Measurements from ENCODE around the gene DPF1.

DPF1 gene

DNA sequence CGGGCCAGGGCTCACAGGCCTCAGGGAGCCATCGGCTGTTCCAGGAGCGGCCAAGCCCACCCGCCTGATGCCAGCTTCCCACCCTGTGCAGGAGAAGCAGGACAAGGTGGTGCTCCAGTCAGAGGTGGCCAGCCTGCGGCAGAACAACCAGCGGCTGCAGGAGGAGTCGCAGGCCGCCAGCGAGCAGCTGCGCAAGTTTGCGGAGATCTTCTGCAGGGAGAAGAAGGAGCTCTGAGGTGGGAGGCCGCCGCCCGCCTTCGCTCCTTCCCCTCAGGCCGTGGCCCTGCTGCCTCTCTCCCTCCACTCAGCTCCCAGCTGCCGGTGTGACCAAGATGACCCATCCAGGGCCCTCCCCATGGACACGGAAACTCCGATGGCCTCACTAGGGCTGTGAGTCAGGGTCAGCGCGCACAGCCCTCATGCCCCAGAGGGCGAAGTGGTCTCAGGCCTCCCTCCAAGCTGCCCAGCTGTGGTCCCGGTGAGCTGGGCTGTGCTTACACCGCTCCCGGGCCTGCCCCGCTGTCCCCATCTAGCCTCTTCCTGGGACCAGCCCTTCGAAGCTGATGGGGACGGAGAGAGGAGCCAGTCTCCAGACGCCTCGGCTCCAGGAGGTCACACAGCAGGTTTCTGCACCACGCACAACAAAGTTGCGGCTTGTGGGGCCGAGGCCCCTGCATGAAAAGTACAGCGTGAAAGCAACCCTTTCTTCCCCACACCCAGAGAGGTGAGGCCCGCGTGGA is 17.8 kb downstream of the DPF1 start:
- Histone ChIP-seq H3K36me3 (ENCODE audit: control insufficient read depth, insufficient read depth, low read length) (no peaks in the 10 kb centered on the region), H4K5ac (ENCODE audit: low read length) (no peak overlapping the region), H3K4me3 (ENCODE audit: low read length) (no peak overlapping the region), H3K79me2 (ENCODE audit: control insufficient read depth, insufficient read depth, low read length) (no peaks in the 10 kb centered on the region), H3K27me3 (ENCODE audit: insufficient read depth, low read length, poor library complexity) (no peaks in the 10 kb centered on the region), H3K27ac (ENCODE audit: low read depth, low read length) (no peak overlapping the region), H2BK120ac (ENCODE audit: low read depth, low read length) (no peak overlapping the region), H2BK15ac (replicated peaks; ENCODE audit: low read depth) (no peak overlapping the region), H3K23ac (ENCODE audit: low read length) (no peak overlapping the region), H3K79me1 (ENCODE audit: low read length) (no peaks in the 10 kb centered on the region), H3K18ac (ENCODE audit: low read length) (no peak overlapping the region), H2BK5ac (ENCODE audit: low read length) (no peak overlapping the region), H3K4me2 (ENCODE audit: low read length) (no peak overlapping the region), H3K56ac (ENCODE audit: low read length) (peak overlapping the region; percentile 46), H4K8ac (ENCODE audit: low read depth, low read length) (no peak overlapping the region), H2AK5ac (ENCODE audit: low read length) (no peak overlapping the region), H3K4me1 (ENCODE audit: control insufficient read depth, low read depth, low read length) (peaks cover 8% of the 10 kb centered on the region), H3K9ac (ENCODE audit: low read length) (no peak overlapping the region), H3K4ac (ENCODE audit: low read depth, low read length) (no peak overlapping the region)
- no peak for DNase-seq
- WGBS (ENCODE audit: extremely low coverage, insufficient coverage, low lambda C conversion rate) = no CpG with 5 or more reads among the region's 36 CpGs

DNA sequence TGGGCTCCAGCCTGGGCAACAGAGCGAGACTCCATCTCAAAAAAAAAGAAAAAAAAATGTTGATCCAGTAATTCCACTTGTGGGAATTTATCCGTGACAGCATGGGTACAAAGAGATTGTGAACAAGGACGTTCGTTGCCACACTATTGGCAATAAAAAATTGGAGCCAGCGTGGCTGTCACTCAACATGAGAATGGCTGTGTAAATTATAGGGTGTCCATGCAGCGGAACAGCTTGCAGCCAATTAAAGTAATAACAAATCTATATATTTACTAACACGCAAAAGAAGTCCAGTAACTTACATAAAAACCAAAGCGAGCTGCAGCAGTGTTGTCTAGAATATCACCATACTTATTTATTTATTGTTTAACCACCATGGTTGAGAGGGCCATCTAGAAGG is 19.3 kb downstream of the DPF1 start:
- H4K5ac ChIP-seq (ENCODE audit: low read length) = no peak overlapping the region
- no peak overlapping the region for H4K8ac ChIP-seq (ENCODE audit: low read depth, low read length)
- H2BK5ac ChIP-seq (ENCODE audit: low read length) = no peak overlapping the region
- no peaks in the 10 kb centered on the region for H3K36me3 ChIP-seq (ENCODE audit: control insufficient read depth, insufficient read depth, low read length)
- H3K79me2 ChIP-seq (ENCODE audit: control insufficient read depth, insufficient read depth, low read length) = no peaks in the 10 kb centered on the region
- H3K27ac ChIP-seq (ENCODE audit: low read depth, low read length) = no peak overlapping the region
- no CpG with 5 or more reads among the region's 8 CpGs for WGBS (ENCODE audit: extremely low coverage, insufficient coverage, low lambda C conversion rate)
- no peak overlapping the region for H3K9ac ChIP-seq (ENCODE audit: low read length)
- no peak for DNase-seq
- no peak overlapping the region for H3K56ac ChIP-seq (ENCODE audit: low read length)
- peaks cover 5% of the 10 kb centered on the region for H3K4me1 ChIP-seq (ENCODE audit: control insufficient read depth, low read depth, low read length)
- no peaks in the 10 kb centered on the region for H3K27me3 ChIP-seq (ENCODE audit: insufficient read depth, low read length, poor library complexity)
- no peak overlapping the region for H3K23ac ChIP-seq (ENCODE audit: low read length)
- H3K79me1 ChIP-seq (ENCODE audit: low read length) = no peaks in the 10 kb centered on the region
- no peak overlapping the region for H3K4me3 ChIP-seq (ENCODE audit: low read length)
- H3K4me2 ChIP-seq (ENCODE audit: low read length) = no peak overlapping the region
- H2BK15ac ChIP-seq (replicated peaks; ENCODE audit: low read depth) = no peak overlapping the region
- no peak overlapping the region for H2BK120ac ChIP-seq (ENCODE audit: low read depth, low read length)
- H2AK5ac ChIP-seq (ENCODE audit: low read length) = no peak overlapping the region
- H3K18ac ChIP-seq (ENCODE audit: low read length) = no peak overlapping the region
- no peak overlapping the region for H3K4ac ChIP-seq (ENCODE audit: low read depth, low read length)

- no peak overlapping the region for H3K23ac ChIP-seq (ENCODE audit: low read length)
- no peak overlapping the region for H2BK120ac ChIP-seq (ENCODE audit: low read depth, low read length)
- H3K4me2 ChIP-seq (ENCODE audit: low read length) = no peak overlapping the region
- no peak overlapping the region for H2BK5ac ChIP-seq (ENCODE audit: low read length)
- no peak overlapping the region for H3K18ac ChIP-seq (ENCODE audit: low read length)
- no peak overlapping the region for H3K9ac ChIP-seq (ENCODE audit: low read length)
- H2AK5ac ChIP-seq (ENCODE audit: low read length) = no peak overlapping the region
- H3K56ac ChIP-seq (ENCODE audit: low read length) = no peak overlapping the region
- no peak overlapping the region for H4K8ac ChIP-seq (ENCODE audit: low read depth, low read length)
- H3K4me3 ChIP-seq (ENCODE audit: low read length) = no peak overlapping the region
- H3K4ac ChIP-seq (ENCODE audit: low read depth, low read length) = no peak overlapping the region
- peaks cover 4% of the 10 kb centered on the region for H3K4me1 ChIP-seq (ENCODE audit: control insufficient read depth, low read depth, low read length)
- DNase-seq = no peak
- H2BK15ac ChIP-seq (replicated peaks; ENCODE audit: low read depth) = no peak overlapping the region
- no peaks in the 10 kb centered on the region for H3K27me3 ChIP-seq (ENCODE audit: insufficient read depth, low read length, poor library complexity)
- no peaks in the 10 kb centered on the region for H3K36me3 ChIP-seq (ENCODE audit: control insufficient read depth, insufficient read depth, low read length)
- H4K5ac ChIP-seq (ENCODE audit: low read length) = no peak overlapping the region
- H3K79me2 ChIP-seq (ENCODE audit: control insufficient read depth, insufficient read depth, low read length) = no peaks in the 10 kb centered on the region
- no peak overlapping the region for H3K27ac ChIP-seq (ENCODE audit: low read depth, low read length)
- no CpG with 5 or more reads among the region's 8 CpGs for WGBS (ENCODE audit: extremely low coverage, insufficient coverage, low lambda C conversion rate)
- H3K79me1 ChIP-seq (ENCODE audit: low read length) = no peaks in the 10 kb centered on the region
These were observed 19.9 kb downstream of the DPF1 start for GRCh38 chr19:38204096-38204495.

DNA sequence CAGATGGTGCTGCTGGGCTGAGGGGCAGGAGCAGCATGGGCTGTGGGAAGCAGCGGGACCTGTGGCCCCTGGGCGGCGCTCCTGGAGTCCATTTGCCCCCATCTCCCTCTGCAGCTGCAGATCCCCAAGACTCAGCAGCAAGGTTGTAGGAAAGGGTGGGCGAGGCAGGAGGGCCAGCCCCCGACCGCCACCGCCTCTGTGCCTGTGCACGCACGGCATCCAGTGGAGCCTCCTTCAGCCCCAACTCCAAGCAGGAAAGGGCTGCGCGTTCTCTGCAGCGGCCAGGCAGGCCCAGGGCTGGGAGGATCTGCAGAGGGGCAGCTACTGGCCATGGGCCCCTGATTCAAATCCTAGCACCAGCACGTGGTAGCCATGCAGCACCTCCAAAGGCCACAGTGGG is 20.8 kb downstream of the DPF1 start:
- no peak overlapping the region for H4K5ac ChIP-seq (ENCODE audit: low read length)
- H3K79me2 ChIP-seq (ENCODE audit: control insufficient read depth, insufficient read depth, low read length) = no peaks in the 10 kb centered on the region
- no peak overlapping the region for H3K23ac ChIP-seq (ENCODE audit: low read length)
- DNase-seq = no peak
- H3K27me3 ChIP-seq (ENCODE audit: insufficient read depth, low read length, poor library complexity) = no peaks in the 10 kb centered on the region
- H2AK5ac ChIP-seq (ENCODE audit: low read length) = no peak overlapping the region
- no peak overlapping the region for H4K8ac ChIP-seq (ENCODE audit: low read depth, low read length)
- H3K4me3 ChIP-seq (ENCODE audit: low read length) = no peak overlapping the region
- H3K4ac ChIP-seq (ENCODE audit: low read depth, low read length) = no peak overlapping the region
- no peak overlapping the region for H2BK15ac ChIP-seq (replicated peaks; ENCODE audit: low read depth)
- no peak overlapping the region for H3K4me2 ChIP-seq (ENCODE audit: low read length)
- no peaks in the 10 kb centered on the region for H3K36me3 ChIP-seq (ENCODE audit: control insufficient read depth, insufficient read depth, low read length)
- no peaks in the 10 kb centered on the region for H3K79me1 ChIP-seq (ENCODE audit: low read length)
- no peak overlapping the region for H3K9ac ChIP-seq (ENCODE audit: low read length)
- H3K4me1 ChIP-seq (ENCODE audit: control insufficient read depth, low read depth, low read length) = peaks cover 3% of the 10 kb centered on the region
- no peak overlapping the region for H3K18ac ChIP-seq (ENCODE audit: low read length)
- H3K27ac ChIP-seq (ENCODE audit: low read depth, low read length) = no peak overlapping the region
- no peak overlapping the region for H3K56ac ChIP-seq (ENCODE audit: low read length)
- no peak overlapping the region for H2BK120ac ChIP-seq (ENCODE audit: low read depth, low read length)
- WGBS (ENCODE audit: extremely low coverage, insufficient coverage, low lambda C conversion rate) = no CpG with 5 or more reads among the region's 13 CpGs
- H2BK5ac ChIP-seq (ENCODE audit: low read length) = no peak overlapping the region

DNA sequence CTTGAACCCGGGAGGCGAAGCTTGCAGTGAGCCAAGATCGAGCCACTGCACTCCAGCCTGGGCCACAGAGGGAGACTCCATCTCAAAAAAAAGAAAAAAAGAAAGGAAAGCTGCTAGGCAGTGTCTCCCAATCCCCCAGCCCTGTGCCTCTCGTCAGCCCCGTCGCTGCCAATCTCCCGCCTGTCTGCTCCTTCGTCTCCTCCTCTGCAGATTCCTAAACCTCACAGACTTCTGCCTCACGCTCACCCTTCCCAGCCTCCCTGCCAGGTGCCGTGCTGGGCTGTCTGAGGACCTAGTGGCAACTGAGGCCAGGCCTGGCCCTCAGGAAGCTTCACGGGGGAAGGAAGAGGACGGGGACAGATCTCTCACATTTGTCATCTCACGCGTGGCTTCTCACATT is 21.5 kb downstream of the DPF1 start:
- no peaks in the 10 kb centered on the region for H3K27me3 ChIP-seq (ENCODE audit: insufficient read depth, low read length, poor library complexity)
- peaks cover 2% of the 10 kb centered on the region for H3K4me1 ChIP-seq (ENCODE audit: control insufficient read depth, low read depth, low read length)
- no peaks in the 10 kb centered on the region for H3K36me3 ChIP-seq (ENCODE audit: control insufficient read depth, insufficient read depth, low read length)
- no peak for DNase-seq
- no peak overlapping the region for H2BK5ac ChIP-seq (ENCODE audit: low read length)
- H3K9ac ChIP-seq (ENCODE audit: low read length) = no peak overlapping the region
- no peaks in the 10 kb centered on the region for H3K79me2 ChIP-seq (ENCODE audit: control insufficient read depth, insufficient read depth, low read length)
- no peak overlapping the region for H3K27ac ChIP-seq (ENCODE audit: low read depth, low read length)
- no peak overlapping the region for H2BK15ac ChIP-seq (replicated peaks; ENCODE audit: low read depth)
- no peak overlapping the region for H4K8ac ChIP-seq (ENCODE audit: low read depth, low read length)
- H3K4me2 ChIP-seq (ENCODE audit: low read length) = no peak overlapping the region
- H3K4ac ChIP-seq (ENCODE audit: low read depth, low read length) = no peak overlapping the region
- no peak overlapping the region for H3K23ac ChIP-seq (ENCODE audit: low read length)
- H4K5ac ChIP-seq (ENCODE audit: low read length) = no peak overlapping the region
- H3K4me3 ChIP-seq (ENCODE audit: low read length) = no peak overlapping the region
- no peaks in the 10 kb centered on the region for H3K79me1 ChIP-seq (ENCODE audit: low read length)
- no CpG with 5 or more reads among the region's 14 CpGs for WGBS (ENCODE audit: extremely low coverage, insufficient coverage, low lambda C conversion rate)
- no peak overlapping the region for H3K56ac ChIP-seq (ENCODE audit: low read length)
- H3K18ac ChIP-seq (ENCODE audit: low read length) = no peak overlapping the region
- no peak overlapping the region for H2AK5ac ChIP-seq (ENCODE audit: low read length)
- H2BK120ac ChIP-seq (ENCODE audit: low read depth, low read length) = no peak overlapping the region

- H3K23ac ChIP-seq (ENCODE audit: low read length) = no peak overlapping the region
- H3K4me1 ChIP-seq (ENCODE audit: control insufficient read depth, low read depth, low read length) = no peaks in the 10 kb centered on the region
- no peak overlapping the region for H3K4me3 ChIP-seq (ENCODE audit: low read length)
- no peak overlapping the region for H4K8ac ChIP-seq (ENCODE audit: low read depth, low read length)
- no peak overlapping the region for H3K4me2 ChIP-seq (ENCODE audit: low read length)
- H3K4ac ChIP-seq (ENCODE audit: low read depth, low read length) = no peak overlapping the region
- H3K36me3 ChIP-seq (ENCODE audit: control insufficient read depth, insufficient read depth, low read length) = no peaks in the 10 kb centered on the region
- no peaks in the 10 kb centered on the region for H3K79me2 ChIP-seq (ENCODE audit: control insufficient read depth, insufficient read depth, low read length)
- no CpG with 5 or more reads among the region's 15 CpGs for WGBS (ENCODE audit: extremely low coverage, insufficient coverage, low lambda C conversion rate)
- H3K27me3 ChIP-seq (ENCODE audit: insufficient read depth, low read length, poor library complexity) = no peaks in the 10 kb centered on the region
- H2BK5ac ChIP-seq (ENCODE audit: low read length) = no peak overlapping the region
- no peak overlapping the region for H3K56ac ChIP-seq (ENCODE audit: low read length)
- no peak overlapping the region for H4K5ac ChIP-seq (ENCODE audit: low read length)
- H2BK15ac ChIP-seq (replicated peaks; ENCODE audit: low read depth) = no peak overlapping the region
- H2BK120ac ChIP-seq (ENCODE audit: low read depth, low read length) = no peak overlapping the region
- no peaks in the 10 kb centered on the region for H3K79me1 ChIP-seq (ENCODE audit: low read length)
- no peak for DNase-seq
- H3K27ac ChIP-seq (ENCODE audit: low read depth, low read length) = no peak overlapping the region
- no peak overlapping the region for H2AK5ac ChIP-seq (ENCODE audit: low read length)
- no peak overlapping the region for H3K18ac ChIP-seq (ENCODE audit: low read length)
- no peak overlapping the region for H3K9ac ChIP-seq (ENCODE audit: low read length)
These were observed 22.3 kb downstream of the DPF1 start for GRCh38 chr19:38201731-38202130.

All from mesendoderm (in vitro differentiated cells).